CD4-positive, alpha-beta T cell treated with Interleukin-15 for 1 hour (primary cell): ENCODE measurements around the gene GRIK4.

Experiments used
- DNase-seq: peaks from one replicate; pipeline ENCODE4 v3.0.0-alpha.2; 2020

The GRIK4 gene

DNA sequence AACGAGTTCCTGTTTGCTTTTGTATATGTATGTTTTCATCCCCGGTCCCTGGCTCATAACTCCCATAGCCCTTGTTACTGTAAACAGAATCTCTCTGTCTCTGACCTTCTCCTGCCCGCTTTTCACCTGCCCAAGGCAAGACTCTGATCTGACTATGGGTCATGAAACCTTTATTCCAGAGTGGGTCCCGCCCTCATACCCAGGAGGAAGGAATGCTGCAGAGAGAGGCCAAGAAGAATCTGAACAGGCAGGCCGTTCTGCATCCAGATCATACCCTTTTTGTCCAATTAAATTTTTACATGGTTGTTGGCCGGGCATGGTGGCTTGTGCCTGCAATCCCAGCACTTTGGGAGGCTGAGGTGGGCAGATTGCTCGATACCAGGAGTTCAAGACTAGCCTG, 39.6 kb downstream of the GRIK4 start:
- no peak for DNase-seq

DNA sequence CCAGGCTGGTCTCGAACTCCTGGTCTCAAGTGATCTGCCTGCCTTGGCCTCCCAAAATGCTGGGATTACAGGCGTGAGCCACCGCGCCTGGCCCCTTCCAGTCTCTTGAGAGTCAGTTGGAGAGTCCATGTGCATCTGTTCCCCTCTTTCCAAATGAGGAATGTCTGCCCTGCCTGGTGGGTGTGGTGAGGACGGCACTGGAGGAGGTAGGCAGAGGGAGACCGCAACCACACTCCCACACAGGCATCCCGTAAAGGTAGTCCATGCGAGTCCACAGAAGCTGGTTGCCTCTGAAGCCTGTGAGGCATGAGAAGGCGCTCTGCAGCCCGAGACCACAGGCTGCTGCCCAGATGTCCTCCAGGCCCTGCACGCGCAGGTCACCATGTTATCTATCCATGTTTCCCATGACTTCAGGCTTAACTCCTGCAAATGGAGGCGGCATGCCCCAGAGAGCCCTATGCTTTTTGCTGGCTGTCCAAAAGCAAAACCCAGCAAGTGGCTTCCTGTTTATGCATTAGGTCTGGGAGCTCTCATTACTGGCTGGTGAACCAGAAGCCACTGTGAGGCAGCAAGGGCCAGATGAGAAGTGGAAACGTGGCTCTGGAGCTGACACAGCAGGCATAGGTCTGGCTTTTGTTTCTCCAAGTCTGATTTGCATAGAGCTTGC, 43.4 kb downstream of the GRIK4 start:
- no peak for DNase-seq

DNA sequence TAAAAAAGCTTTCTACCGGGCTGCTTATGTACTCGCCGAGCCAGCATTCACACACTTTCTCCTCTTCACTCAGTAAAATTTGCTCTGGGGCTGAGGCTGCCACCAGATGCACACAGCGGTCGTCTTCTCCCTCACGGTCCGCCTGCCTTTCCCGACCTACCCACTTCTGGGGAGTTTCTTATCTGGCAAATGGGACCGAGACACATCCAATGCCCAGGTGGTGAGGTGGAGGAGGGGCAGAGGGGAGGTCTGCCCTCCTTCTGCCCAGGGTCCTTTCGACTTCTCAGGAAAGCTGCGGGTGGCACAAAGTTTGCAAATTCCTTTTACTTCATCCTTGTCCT, 43.9 kb downstream of the GRIK4 start:
- no peak for DNase-seq

DNA sequence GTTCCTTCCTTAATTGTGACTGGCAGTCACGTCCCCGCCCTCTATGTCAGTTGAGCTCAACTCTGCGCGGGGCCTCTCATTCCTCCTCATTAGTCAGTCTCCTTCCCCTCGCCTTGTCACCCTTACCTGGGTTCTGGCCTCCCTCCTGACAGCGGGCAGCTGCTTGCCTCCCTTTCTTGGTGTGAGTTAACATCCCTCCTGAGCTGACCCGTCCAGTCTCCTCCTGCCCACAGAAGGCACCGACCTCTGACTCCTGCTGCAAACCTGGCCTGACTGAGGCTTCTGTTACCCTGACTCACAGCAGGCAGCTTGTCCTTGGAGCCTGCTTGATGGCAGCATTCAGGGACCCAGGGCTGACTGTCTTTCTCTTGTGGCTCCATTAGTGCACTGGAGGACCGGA, 45.2 kb downstream of the GRIK4 start:
- no peak for DNase-seq

DNA sequence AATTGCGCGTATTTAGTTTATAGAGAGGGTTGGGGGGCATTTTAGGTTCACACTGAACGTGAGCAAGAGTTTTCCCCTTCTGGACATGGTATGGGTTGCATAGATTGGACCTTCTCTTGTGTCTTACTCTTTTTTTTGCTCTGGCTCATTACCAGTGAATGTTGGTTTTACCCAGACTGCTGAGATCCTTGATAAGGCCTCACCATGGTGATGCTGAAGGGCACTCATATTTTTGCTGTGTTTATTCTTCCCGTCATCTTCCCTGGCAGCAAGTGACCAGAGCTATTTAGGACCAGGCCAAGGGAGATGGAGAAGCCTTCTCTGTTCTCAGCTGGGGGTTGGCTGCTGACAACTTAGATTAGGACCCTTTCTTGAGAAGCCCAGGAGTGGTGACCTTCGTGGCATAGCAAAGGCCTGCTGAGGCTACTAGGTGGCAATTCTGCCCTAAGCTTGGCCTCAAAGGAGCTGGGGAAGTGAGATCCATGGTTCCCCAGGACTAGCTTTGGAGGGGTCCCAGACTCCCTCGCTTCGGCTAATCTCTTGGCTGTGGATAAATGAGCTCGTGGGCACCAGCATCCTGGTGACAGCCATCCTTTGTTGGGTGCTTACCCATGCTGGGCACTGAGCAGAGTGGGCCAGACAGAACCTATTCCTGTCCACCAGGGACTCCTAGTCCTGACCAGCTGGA, 47.3 kb downstream of the GRIK4 start:
- no peak for DNase-seq

DNA sequence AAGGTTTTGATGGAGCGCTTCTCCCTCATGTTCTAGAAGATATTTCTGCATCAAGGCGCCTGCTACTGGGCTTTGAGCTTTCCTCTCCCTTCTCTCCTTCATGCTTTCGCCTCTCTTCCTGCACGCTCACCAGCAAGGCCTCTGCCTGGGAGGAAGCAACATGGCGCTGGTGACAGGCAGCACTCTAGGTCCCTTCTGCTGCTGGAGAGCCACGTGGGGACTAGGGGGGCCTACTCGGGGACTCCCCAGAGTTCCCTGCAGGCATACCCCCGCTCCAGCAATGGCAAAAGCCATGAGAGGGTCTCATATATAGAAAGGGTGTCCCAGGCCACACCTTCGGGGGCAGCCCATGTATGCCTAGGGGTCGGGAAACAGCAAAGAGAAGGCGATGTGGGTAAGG, 49.7 kb downstream of the GRIK4 start:
- DNase-seq, result no peak

DNA sequence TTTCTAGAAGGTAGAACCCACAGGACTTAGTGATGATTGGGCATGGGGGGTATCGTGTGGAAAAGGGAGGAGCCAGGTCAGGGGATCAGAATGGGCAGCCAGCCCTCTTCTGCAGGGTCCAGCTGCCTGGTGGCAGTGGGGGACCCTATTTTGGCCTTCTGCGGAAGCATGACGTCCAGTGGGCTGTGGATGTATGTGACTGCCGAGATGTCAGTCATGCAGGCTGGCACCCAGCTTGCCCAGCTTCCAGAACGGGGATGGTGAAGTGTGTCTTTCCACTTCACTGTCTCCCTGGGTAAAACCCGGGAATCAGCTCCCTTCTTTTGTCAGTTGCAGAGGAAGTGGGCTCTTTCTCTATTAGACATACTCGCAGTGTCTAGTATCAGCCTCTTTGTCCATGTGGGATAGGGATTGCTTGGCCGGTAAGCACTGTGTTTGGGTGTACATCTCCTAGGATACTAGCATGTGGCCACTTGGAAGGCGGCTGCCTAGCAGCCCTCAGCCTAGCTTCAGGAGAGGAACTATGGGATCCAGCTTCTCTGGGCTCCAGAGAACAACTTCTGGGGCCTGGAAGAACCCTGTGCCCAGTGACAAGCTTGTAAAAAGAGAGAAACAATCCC, 51.4 kb downstream of the GRIK4 start:
- no peak for DNase-seq

DNA sequence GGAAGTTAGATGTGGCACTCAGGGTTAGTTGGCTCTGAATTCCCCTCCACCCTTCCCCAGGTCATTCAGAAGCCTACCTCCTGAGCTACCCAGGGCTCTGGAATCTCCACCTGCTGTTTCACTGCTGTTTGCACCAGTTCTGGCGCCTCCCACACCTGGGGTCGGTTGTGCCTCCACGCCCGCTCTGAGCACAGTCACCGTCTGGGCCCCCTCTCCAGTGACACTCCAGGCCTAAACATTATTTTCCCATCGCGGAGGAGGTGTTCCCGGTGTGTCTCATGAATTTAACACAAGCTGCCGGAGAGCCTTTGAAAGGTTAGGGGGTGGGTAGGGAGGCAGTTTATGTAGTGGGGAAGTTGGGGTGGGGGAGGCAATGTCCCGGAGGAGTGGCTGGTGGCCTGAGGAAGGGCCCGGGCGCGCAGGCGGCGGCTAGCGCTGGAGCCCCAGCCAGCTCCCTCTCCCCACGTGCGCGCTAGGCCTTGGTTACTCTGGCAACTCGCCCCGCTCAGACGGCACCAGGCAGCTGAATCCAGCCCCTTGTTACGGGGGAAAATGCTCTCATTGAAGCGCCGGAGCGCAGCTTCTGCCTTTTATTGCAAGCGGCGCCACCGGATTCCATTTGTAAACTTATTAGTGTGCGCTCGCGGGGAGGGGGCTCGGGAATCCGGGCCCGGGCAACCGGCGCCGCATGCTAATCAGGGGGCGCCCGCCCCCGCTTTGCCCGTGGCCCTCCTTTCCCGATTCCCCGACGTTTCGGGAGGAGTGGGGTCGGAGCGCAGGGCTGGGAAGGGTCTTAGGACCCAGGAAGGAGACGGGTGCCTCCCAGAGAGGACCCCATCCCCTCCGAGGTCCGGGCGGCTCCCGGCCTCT, 52.4 kb downstream of the GRIK4 start:
- no peak for DNase-seq

DNA sequence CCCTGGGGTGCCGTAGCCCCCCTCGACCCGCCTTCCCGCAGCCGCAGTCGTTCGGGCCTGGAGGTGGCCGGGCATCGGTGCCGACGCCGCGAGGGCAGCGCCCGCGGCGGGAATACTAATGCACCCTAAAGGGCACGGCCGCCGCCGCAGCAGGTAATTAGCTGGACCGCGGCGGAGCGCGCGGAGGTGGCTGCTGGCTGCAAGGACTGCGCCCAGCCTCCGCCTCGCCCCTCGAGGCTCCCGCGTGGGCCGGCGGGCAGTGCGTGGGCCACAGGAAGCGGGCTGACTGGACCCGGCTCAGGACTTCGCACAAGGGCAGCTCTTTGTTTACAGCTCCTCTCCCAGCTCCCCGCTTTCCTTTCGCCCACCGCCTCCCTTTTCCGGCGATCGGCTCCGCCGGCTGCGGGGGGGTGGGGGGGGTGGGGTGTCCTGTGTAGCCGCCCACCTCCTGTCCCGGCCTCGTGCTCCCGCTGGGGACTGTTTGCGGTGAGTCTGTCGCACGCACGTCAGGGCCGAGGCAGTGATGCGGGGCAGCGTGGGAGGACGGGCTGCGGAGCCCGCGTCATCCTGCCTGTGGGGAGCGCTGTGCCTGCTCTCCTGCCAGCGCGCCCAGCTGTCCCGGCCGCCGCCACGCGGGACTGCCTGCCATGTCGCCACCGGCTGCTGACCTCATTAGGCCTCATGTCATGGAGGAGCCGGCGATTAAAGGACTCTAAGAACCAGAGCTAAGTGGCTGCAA, 53.2 kb downstream of the GRIK4 start:
- peak; percentile 46 for DNase-seq

DNA sequence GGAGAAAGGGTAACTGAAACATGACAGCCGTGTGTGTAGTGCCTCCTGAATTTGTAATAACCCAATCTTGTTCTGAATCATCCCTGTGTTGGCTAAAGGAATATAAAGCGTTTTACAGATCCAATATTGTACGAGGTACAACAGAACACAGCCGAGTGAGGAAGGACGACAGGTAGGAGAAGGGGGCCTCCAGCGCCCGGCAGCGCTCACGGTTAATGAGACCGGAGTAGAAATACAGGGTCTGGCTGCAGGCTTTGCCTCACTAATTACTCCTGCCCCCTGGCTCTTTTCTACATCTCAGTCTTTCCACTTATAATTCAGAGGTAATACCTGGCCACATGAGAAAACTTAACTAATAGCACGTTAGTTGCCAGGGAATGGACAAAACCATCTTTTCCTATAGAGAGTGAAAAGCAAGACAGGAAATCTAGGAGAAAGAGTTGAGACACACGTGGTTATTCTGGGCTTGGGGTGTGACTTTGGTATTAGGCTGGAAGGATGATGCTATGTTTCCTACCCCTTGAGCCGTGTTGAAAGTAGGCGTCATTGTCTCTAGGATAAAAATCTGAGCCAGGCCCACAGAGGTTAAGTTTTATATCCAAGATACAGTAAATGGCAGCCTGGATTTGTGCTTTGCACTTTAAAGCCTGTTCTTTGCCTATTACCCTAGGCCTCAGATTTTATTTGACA, 54.1 kb downstream of the GRIK4 start:
- no peak for DNase-seq

DNA sequence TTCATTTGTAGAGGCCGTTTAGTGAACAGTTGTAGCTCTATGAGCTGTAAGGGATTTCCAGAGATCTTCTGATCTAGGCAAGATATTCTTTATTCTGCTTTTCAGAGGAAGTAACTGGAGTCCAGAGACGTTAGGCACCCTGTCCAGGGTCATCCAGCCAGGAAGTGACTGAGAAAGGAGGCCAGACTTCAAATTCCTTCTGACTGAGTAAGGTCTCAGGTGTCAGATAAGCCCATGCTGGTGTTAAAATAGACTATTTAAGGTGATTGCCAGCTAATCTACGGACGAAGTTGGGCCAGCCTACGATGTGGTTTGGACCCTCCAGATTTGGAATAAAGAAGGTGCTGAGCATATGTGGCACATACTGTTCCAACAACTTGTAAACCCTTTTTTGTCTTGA, 54.6 kb downstream of the GRIK4 start:
- no peak for DNase-seq

DNA sequence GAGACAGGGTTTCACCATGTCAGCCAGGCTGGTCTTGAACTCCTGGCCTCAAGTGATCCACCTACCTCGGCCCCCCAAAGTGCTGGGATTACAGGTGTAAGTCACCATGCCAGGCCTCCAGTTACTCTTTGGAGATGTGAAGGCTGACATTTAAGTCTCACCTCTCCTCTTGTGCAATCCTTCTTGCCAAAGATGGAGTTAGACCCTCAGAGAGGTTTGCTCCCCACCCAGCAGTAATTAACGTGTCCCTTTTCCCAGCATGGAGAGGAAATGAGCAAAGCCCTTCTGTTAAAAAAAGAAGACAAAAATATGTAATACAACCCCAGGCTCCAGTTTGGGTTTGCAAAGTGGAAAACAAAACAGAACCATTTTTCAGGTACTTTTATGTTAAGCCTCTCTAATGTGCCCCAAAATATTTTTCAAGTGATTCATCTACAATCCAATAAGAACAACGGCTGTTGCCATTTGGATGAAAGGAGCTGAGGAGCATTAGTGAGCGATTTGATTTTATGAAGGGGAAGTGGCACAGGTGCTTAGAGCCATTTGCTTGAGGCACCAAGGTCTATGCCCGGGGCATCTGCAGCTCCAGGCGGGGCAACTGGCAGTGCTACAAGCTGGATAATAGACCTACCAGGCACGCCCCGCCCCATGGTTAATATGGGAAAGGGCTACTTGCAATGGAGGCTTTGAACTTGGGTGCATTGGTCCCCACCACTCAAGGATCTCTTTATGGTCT, 57.2 kb downstream of the GRIK4 start:
- no peak for DNase-seq

DNA sequence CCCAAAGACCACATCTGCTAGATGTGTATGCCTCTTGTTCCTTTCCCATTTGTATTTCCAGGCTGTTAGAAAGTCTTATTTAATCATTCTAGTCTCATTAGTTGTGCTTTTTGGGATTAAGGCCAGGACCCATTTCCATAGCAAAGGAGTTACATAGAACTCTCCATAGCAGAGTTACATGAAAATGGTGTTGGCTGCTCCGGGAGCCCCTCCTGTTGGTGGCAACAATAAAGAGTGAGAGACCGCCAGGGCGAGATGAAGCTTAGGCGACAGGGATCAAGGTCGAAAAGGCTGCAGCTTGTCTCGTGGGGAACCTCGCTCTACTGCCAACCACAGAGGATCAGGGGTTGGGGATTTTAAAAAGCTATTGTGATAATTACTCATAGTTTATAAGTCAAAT, 58.3 kb downstream of the GRIK4 start:
- no peak for DNase-seq

DNA sequence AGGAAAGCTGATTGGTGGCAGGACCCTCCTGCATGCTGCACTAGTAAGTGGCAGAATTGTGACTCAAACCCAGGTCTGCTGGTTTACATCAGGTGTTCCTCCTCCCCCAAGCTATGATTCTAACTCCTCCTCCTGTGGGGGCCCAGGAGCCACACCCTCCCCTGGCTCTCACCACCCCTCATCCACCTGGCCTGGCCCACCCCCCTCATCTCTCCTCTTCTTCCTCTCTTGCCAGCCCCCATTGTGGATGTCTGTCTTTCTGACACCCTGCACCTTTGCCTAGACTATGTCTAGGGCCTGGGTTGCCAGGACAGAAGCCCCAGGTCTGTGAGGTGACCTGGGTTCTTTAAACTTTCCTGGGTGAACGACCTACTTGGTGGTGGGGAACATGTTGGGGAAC, 59.9 kb downstream of the GRIK4 start:
- no peak for DNase-seq

DNA sequence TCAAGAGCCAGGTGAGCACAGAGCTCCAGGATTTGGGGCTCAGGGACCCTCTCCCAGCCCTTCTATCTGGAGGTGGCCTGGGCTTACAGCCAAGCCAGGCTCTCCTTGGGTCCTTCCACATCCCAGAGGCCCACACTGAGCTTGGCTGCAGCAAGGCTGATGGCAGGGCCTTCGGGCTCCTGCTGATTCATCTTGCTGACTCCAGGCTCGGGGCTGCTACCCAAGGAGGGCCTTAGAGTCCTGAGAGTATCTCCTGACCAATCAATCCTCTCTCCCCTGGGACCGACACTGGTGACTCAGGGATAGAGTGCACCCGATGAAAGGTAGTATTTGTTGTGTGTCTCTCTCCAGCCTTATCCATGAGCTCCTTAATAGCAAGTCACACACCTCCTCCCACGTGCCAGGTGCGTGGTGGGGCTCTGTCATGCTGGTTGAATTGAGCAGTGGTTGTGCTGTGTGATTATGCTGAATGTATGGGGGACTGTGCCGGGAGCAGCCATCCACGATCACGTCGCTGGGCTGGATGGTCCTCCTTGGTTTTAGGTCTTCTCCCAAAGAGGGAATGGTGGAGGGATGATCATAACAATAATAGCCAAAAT, 62.3 kb downstream of the GRIK4 start:
- DNase-seq, result no peak

DNA sequence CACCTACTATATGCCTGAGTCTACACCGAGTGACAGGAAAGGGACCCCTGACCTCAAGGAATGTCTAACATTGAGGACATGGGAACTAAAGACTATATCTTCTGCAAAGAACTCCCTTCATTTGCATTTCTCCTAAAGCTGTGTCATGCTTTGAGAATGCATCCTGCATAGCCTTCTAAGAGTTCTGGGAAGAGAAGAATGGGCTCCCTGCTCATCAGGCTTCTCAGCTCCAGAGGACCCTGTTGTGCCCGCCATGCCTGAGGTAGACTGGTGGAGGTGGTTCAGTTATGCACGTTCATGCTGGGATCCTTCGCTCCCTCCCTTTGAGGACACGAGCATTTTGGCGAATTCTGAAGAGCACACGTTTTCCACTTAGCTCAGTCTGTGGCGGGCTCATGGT, 63.3 kb downstream of the GRIK4 start:
- no peak for DNase-seq

DNA sequence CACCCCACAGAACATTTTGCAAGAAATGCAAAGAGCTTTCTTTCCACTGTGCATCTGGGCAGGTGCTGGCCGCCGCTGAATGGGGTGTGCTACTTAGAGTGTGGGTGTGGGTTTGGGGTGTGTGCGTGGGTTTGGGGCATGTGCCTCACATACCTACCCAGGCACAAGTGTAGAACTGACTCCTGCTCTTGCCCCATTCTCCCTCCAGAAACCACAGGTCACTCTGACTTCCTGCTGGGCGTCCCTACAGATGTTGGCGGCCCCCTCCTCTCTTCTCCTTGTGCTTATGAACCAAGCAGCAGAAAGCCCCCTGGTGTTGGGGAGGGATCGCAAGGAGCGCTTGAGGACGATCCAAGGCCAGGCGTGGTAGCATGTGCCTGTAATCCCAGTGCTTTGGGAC, 63.9 kb downstream of the GRIK4 start:
- no peak for DNase-seq

DNA sequence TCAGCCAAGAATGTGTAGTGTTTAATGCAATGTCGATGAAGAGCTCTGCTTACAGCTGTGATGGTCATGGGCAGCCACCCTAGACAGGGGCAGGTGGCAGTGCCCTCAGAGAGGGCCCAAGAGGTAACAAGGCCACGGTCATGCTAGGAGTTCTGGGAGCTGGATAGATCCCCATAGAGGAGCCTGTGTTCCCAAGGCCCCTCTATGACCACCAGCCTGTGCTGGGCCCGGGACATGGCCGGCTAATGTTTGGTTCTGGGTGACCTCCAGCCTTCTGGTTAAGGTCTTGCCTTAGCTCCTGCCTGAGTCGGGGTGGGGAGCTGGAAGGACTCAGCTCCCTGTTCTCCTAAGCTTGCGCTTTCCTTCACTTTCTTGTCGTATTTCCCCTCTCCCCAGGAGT, 65.1 kb downstream of the GRIK4 start:
- no peak for DNase-seq

DNA sequence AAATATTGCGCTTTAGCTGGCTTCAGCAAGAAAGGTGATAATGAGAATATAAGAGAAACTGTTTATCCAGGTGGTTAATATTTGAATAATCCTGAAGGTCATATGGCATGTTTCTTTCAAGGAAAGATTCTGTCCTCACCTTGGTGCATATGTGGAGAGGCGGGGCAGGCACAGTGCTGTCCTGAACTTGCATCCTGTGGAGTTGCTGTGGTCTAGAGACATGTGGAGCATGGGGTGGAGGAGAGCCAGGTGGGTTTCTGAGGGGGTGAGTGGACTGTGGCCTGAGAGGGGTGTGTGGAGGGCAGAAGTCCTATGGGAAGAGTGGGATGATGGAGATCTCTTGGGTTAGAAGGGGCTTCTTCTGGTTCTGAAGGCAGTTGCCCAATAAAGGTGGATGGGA, 65.5 kb downstream of the GRIK4 start:
- DNase-seq, result no peak

DNA sequence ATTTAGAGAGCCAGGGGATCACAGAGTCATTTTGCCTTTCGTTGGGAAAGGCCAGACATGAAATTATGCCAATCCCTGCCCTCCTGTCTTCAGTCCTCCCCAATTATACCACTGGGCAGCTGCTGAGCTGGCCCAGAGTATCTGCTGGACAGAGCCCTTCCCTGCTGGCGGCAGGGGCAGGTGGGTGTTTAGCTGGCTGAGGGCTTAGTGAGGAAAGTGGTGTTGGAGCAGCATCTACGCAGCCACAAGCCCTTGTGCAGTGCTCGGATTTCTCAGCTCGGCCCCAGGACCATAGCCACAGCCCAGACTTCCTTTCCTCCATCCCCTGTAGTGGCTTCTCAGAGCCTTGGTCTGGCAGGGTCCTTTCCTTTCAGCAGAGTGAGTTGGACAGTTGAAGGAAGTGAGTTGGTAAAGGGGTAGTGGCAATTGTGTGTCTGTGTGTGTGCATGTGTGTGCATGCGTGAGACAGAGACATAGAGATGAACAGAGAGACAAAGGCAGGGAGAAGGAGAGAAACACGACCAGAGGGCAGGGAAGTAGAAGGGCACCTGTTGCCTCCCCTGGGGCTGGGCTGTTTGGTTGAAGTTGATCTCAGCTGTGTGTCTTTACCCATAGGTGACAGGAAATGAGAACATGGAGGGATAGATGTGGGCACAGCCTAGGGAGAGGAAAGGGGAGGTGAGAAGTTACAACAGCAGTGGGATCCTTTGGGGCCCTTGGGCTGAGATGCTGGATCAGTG, 66.2 kb downstream of the GRIK4 start:
- no peak for DNase-seq
